MV-4-11 (cell line): Measurements from ENCODE around the gene FIGNL1.

Experiments
- DNase-seq: peaks from one replicate; lab custom pipeline; 2025; lab: John Stamatoyannopoulos, UW

Gene FIGNL1

DNA sequence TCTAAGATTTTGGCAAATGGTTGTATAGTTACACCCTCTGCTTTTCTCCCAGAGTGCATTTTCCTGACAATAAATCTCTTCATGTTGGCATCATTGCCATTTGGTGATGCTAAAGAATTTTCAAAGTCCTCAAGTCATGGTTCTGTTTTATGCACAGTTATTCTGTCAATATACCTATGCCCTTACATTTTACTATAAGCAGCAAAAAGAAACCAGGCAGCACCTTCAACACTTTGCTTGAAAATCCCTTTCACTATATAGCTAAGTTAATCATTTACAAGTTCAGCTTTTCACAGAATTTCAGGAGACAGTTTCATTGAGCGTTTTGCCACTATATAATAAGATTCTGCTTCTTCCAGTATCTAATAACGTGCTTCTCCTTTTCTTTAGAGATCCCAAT, 22.6 kb downstream of the FIGNL1 start:
- DNase-seq, result no peak

DNA sequence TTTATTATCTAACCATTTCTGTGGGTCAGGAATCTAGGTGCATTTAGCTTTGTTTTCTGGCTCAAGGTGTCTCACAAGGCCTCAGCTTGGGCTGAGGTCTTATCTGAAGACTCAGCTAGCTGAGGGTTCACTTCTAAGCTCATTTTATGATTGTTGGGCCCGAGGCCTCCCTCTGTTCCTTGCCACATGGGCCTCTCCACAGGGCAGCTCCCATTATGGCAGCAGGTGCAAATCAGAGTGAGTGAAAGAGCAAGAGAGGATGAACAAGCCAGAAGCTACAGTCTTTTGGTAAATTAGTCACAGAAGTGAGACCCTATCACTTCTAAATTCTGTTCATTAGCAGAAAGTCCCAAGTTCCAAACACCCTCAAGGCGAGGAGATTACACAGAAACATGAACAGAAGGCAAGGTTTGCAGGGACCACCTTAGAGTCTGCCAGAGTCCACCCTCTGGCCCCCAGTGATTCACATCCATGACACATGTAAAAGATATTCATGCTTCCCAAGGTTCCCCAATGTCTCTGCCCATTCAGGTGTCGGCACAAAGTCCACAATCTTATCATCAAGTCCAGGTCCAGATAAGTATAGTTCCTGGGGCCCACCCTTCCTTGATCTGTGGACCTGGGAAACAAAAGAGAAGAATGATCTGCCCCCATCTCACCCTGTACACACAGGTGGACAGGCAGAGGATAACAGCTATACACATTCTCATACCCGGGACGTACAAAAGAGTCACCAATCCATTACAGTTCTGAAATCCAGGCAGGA, 23.7 kb downstream of the FIGNL1 start:
- no peak for DNase-seq

- DNase-seq, result no peak
These were observed 24.8 kb downstream of the FIGNL1 start for GRCh38 chr7:50425318-50425717.

DNA sequence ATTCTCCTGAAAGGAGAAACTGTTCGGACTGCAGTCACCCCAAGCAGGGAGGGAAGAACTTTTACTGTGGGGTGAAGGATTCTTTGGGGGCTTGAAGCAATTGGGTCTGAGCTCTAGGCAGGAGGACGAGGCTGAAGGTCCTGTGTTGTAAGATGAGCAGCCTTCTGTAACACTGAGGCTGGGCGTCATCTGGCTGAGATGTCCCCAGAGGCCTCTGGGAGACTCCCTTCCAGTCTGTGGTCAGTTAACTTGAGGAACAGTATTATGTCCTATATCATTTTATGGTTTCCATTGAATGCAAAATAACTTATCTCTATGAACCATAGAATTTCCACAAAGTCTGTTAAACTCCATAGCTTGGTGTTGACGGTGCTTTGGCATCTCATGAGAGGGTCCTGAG, 26.3 kb downstream of the FIGNL1 start:
- DNase-seq, result no peak

- no peak for DNase-seq
These were observed 27.3 kb downstream of the FIGNL1 start for GRCh38 chr7:50422858-50423257.

GRCh38 chr7:50421043-50421442, 29.1 kb downstream of the FIGNL1 start:
- DNase-seq, result no peak

GRCh38 chr7:50418526-50419290, 31.4 kb downstream of the FIGNL1 start:
- no peak for DNase-seq

DNA sequence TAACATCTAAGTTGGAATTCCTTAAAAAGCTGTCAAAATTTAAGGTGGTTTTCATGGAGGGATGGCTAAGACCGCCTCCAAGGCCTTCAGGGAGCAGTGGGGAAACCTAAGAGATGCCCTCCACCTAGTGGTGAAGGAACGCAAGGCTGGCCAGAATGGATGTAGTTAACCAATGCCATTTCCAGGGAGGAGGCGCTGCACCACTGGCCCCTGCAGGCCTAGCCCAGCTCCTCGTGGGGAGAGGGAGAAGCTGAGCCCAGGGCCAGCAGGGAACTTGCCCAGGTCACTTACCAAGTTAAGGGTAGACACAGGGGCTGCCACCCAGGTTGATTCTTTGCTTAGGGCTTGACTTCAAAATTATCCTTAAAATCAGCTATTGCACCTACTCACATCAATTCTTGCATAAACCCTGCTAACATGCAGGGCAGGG, 32.0 kb downstream of the FIGNL1 start:
- peak; percentile 80 for DNase-seq

- peak; percentile 81 for DNase-seq
These were observed 33.5 kb downstream of the FIGNL1 start for GRCh38 chr7:50416527-50417182.

DNA sequence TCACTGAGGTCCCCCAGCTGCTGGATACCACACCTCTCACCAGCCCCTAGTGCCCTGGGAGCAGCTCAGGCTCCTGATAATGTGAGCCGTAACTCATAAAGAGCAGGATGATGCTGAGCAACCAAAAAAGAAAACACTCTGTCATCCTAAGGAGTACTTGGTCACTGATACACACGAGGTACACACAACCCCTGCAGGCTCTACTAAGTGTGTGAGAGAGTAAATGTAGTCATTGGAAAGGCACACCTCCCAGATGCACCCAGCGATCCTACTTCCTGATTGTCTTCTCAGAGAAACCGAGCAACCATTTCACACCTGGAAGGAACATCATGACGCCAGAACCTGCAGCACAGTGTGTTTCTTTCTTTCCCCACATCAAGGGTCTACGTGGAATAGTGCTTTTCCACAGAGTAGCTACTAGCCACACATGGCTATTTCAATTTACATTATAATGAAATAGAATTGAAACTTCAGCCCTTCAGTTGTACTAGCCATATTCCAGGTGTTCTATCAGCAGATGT, 34.2 kb downstream of the FIGNL1 start:
- no peak for DNase-seq

GRCh38 chr7:50413561-50413960, 36.6 kb downstream of the FIGNL1 start:
- DNase-seq, result no peak

DNA sequence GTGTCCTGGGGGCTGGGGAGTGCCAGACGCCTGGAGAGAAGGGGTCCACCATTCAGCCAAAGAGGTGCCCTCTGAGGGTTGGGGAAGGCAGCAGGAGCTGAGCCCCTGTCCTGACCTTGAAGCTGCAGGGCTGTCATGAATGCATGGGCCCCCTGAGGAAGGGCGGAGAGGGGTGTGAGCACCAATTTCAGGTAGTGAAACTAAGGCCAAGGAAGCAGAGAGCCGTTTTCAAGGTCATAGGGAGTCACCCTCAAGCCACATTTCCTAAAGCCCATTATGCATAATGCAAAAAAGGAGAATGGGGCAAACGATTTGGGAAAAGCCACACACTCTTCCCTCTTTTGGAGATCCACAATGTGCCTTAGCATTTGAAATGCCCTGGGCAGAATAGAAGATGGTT, 37.2 kb downstream of the FIGNL1 start:
- DNase-seq, result peak; percentile 60

DNA sequence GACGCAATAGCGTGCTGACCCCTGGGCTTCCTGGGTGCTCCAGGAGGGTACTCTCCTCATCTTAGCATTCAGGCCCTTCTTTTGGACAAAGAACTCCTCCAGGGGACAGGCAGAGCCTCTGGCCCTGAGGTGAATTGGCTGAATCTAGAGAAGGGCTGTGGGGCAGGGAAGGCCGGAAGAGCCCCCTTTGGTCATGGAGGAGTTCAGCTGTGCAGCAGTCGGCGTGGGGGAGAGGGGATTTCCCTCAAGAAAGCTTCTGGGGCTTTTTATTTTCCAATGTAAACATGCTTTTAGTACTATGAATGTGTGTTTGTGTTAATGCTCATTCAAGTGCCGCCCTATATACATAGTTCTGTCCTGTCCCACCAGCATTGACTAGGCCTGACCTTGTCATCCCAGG, 38.8 kb downstream of the FIGNL1 start:
- no peak for DNase-seq

GRCh38 chr7:50409856-50410745, 40.0 kb downstream of the FIGNL1 start:
- peak; percentile 94 for DNase-seq

DNA sequence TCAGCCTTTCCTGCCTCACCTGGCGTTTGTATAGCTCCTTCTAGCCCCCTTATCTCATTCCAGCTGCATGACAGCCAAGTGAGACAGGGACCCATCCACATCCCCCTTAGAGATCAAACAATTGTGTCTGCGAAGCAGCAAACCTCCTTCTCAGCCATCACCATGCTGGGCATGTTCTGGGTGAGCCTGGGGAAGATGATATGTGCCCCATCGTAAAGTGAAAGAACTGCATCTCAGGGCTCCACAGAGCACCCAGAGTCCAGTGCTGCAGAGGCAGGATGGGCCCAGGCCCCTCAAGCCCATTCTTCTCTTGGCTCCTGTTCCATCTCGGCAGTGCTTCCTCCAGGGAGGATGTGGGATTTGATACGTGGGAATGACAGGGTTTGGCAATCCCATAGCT, 43.2 kb downstream of the FIGNL1 start:
- no peak for DNase-seq

GRCh38 chr7:50405221-50405620, 44.9 kb downstream of the FIGNL1 start:
- DNase-seq, result peak; percentile 18

GRCh38 chr7:50404392-50404791, 45.8 kb downstream of the FIGNL1 start:
- DNase-seq, result no peak

DNA sequence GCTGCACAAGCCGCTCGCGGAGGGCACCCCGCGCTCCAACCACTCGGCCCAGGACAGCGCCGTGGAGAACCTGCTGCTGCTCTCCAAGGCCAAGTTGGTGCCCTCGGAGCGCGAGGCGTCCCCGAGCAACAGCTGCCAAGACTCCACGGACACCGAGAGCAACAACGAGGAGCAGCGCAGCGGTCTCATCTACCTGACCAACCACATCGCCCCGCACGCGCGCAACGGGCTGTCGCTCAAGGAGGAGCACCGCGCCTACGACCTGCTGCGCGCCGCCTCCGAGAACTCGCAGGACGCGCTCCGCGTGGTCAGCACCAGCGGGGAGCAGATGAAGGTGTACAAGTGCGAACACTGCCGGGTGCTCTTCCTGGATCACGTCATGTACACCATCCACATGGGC, 50.0 kb downstream of the FIGNL1 start:
- DNase-seq, result no peak

DNA sequence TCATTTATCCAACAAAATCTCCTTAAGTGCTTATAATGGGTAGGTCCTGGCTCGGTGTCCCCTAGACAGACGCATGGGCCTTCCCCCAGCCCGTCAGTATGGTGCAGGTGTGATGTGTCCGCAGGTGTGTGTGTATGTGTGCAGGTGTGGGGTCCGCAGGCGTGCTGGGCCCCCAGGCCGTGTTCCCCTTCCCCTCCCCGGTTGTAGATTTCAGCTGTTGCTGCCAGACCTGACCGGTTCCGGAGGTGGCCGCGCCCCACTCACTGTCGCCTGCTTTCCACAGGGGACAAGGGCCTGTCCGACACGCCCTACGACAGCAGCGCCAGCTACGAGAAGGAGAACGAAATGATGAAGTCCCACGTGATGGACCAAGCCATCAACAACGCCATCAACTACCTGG, 50.5 kb downstream of the FIGNL1 start:
- DNase-seq, result no peak

GRCh38 chr7:50399206-50399605, 50.9 kb downstream of the FIGNL1 start:
- DNase-seq, result no peak

DNA sequence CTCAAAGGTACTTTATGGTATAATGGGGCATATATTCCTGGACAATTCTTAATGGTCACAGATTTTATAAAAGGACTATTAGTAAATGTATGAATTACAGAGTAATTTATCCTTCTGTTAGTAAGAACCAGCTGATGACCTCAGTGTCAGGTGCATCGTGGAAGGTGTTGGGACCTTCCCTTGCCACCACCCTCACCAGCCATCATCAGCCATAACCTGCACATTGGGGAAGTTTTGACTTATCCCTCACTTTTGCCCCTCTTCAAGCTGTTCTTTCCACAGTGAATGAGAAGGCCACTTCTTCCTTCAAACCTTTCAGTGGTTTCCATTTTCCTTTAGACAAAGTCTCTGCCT, 52.2 kb downstream of the FIGNL1 start:
- DNase-seq, result no peak
